Measurements from ENCODE around the gene WHRN. TPM values are rescaled to one million over a fixed set of nuclear protein-coding genes. Genes with fewer than 3 reads are reported as not detected.

Gene WHRN
- total RNA-seq, 1 donor from 2014 or later, result 3.2 TPM

DNA sequence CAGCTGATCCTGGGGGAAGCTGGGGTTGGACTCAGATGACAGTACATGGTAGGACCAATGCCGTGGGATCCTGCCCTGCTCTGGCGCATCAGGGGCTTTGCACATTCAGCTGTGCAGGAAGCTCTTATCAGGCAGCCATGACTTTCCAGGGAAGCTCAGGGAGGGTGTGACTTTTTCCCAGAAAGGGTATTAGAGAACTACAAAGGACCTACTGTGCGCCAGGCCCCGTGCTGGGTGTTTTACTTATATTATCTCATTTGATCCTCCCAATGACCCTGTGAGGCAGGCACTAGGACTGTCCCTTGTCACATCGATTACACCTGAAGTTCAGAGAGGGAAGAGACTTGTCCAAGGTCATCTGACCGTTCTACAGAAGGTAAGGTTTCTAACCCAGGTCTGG, 93.8 kb downstream of the WHRN start:
- H3K36me3 Mint-ChIP-seq (ENCODE audit: unreplicated experiment), result no peaks in the 10 kb centered on the region
- TF ChIP-seq, protein P1, sequence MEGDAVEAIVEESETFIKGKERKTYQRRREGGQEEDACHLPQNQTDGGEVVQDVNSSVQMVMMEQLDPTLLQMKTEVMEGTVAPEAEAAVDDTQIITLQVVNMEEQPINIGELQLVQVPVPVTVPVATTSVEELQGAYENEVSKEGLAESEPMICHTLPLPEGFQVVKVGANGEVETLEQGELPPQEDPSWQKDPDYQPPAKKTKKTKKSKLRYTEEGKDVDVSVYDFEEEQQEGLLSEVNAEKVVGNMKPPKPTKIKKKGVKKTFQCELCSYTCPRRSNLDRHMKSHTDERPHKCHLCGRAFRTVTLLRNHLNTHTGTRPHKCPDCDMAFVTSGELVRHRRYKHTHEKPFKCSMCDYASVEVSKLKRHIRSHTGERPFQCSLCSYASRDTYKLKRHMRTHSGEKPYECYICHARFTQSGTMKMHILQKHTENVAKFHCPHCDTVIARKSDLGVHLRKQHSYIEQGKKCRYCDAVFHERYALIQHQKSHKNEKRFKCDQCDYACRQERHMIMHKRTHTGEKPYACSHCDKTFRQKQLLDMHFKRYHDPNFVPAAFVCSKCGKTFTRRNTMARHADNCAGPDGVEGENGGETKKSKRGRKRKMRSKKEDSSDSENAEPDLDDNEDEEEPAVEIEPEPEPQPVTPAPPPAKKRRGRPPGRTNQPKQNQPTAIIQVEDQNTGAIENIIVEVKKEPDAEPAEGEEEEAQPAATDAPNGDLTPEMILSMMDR (IDR thresholded peaks at IDR 0.05; ENCODE audit: partially characterized antibody, unreplicated experiment), result no peak
- no peak overlapping the region for H3K4me3 Mint-ChIP-seq (ENCODE audit: unreplicated experiment)
- H3K4me1 Mint-ChIP-seq (ENCODE audit: low read depth, unreplicated experiment), result peaks cover 16% of the 10 kb centered on the region
- peaks cover 7% of the 10 kb centered on the region for H3K27me3 Mint-ChIP-seq (ENCODE audit: unreplicated experiment)
- H3K27ac Mint-ChIP-seq (ENCODE audit: unreplicated experiment), result peak overlapping the region; percentile 38
- H3K9me3 Mint-ChIP-seq (ENCODE audit: unreplicated experiment), result peaks cover 5% of the 10 kb centered on the region
- no peak for DNase-seq

- Mint-ChIP-seq H3K9me3 (ENCODE audit: unreplicated experiment) (peaks cover 5% of the 10 kb centered on the region), H3K4me1 (ENCODE audit: low read depth, unreplicated experiment) (peaks cover 15% of the 10 kb centered on the region), H3K27ac (ENCODE audit: unreplicated experiment) (no peak overlapping the region), H3K36me3 (ENCODE audit: unreplicated experiment) (no peaks in the 10 kb centered on the region), H3K4me3 (ENCODE audit: unreplicated experiment) (no peak overlapping the region), H3K27me3 (ENCODE audit: unreplicated experiment) (peaks cover 7% of the 10 kb centered on the region)
- no peak for DNase-seq
- TF ChIP-seq, protein P1 (IDR thresholded peaks at IDR 0.05; ENCODE audit: partially characterized antibody, unreplicated experiment), result no peak
These were observed 94.4 kb downstream of the WHRN start for GRCh38 chr9:114410910-114411309.

DNA sequence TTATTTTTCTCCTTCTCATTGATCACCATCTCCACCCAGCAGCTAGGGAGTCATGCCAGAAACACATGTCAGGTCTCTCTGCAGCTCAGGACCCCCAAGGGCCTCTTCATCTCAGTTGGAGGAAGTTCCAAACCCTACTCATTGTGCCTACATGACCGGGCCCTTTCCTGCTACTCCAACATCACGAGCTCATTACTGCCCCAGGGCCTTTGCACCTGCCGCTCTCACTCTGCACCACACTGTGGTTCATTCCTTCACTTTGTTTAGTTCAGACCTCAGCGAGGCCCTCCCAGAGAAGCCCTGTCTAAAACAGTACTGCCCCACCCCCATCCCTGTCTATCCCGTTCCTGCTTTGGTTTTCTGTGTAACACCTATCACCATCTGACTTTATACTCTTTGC, 95.4 kb downstream of the WHRN start:
- DNase-seq, result no peak
- H3K27ac Mint-ChIP-seq (ENCODE audit: unreplicated experiment), result no peak overlapping the region
- no peaks in the 10 kb centered on the region for H3K36me3 Mint-ChIP-seq (ENCODE audit: unreplicated experiment)
- no peak overlapping the region for H3K4me3 Mint-ChIP-seq (ENCODE audit: unreplicated experiment)
- H3K9me3 Mint-ChIP-seq (ENCODE audit: unreplicated experiment), result peaks cover 5% of the 10 kb centered on the region
- TF ChIP-seq, protein P1 (IDR thresholded peaks at IDR 0.05; ENCODE audit: partially characterized antibody, unreplicated experiment), result no peak
- peaks cover 15% of the 10 kb centered on the region for H3K4me1 Mint-ChIP-seq (ENCODE audit: low read depth, unreplicated experiment)
- H3K27me3 Mint-ChIP-seq (ENCODE audit: unreplicated experiment), result peaks cover 5% of the 10 kb centered on the region

DNA sequence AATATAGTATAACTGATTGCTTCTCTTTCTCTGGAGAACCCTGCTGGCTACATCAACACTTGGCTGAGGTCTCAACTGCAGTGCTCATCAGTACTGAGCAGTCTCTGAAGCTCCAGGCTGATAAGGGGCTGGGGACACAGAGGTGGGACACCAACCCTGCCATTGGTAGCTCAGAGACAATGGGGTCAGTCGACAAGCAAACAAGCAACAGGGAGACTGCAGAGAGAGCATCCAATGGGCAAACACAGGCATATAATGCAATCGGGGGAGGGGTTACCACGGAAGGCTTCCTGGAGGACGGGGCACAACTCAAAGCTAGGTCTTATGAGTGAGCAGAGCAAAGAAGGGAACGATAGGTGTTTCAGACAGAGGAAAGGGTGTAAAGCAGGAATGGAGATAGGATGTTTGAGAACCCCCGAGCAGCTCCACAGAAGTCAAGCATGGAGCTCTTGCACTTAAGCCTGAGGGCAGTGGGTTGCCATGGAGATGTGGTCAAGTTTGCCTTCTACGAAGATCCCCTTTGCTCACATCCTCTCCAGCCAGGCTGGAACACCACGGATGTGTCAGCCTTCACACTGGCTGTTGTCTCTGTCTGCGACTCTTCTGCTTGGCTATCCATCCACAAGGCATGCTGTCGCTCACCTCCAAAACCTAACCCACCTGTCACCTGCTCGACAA, 96.0 kb downstream of the WHRN start:
- Mint-ChIP-seq H3K27ac (ENCODE audit: unreplicated experiment) (no peak overlapping the region), H3K36me3 (ENCODE audit: unreplicated experiment) (no peaks in the 10 kb centered on the region), H3K9me3 (ENCODE audit: unreplicated experiment) (peaks cover 5% of the 10 kb centered on the region), H3K4me3 (ENCODE audit: unreplicated experiment) (no peak overlapping the region), H3K4me1 (ENCODE audit: low read depth, unreplicated experiment) (peaks cover 15% of the 10 kb centered on the region), H3K27me3 (ENCODE audit: unreplicated experiment) (peaks cover 5% of the 10 kb centered on the region)
- DNase-seq, result no peak
- TF ChIP-seq, protein P1 (IDR thresholded peaks at IDR 0.05; ENCODE audit: partially characterized antibody, unreplicated experiment), result no peak

- no peak for DNase-seq
- Mint-ChIP-seq H3K36me3 (ENCODE audit: unreplicated experiment) (no peaks in the 10 kb centered on the region), H3K9me3 (ENCODE audit: unreplicated experiment) (peaks cover 5% of the 10 kb centered on the region), H3K27ac (ENCODE audit: unreplicated experiment) (no peak overlapping the region), H3K4me1 (ENCODE audit: low read depth, unreplicated experiment) (peaks cover 15% of the 10 kb centered on the region), H3K27me3 (ENCODE audit: unreplicated experiment) (peaks cover 5% of the 10 kb centered on the region), H3K4me3 (ENCODE audit: unreplicated experiment) (no peak overlapping the region)
- TF ChIP-seq, protein P1 (IDR thresholded peaks at IDR 0.05; ENCODE audit: partially characterized antibody, unreplicated experiment), result no peak
These were observed 96.6 kb downstream of the WHRN start for GRCh38 chr9:114408645-114409044.
